WTC11 (cell line): ENCODE measurements around the gene RUFY3. TPM values are rescaled to one million over a fixed set of nuclear protein-coding genes. Genes with fewer than 3 reads are reported as not detected.

Experiments used
- ATAC-seq: fragments of 200-7000 bp; cut with Tn5 transposase; 2 replicates; pipeline ENCODE4 v1.10.0; 2021; ENCODE audit warnings: mild to moderate bottlenecking, moderate library complexity
- CTCF ChIA-PET: fragments of 300-600 bp; sonication (Branson Sonifier 250); formaldehyde crosslinking; loops from one replicate; lab custom pipeline; 2021; ENCODE audit warnings: antibody characterized with exemption; lab: Charles Lee
- POLR2A ChIA-PET: fragments of 350-600 bp; sonication (Branson Sonifier 250); formaldehyde crosslinking; loops from one replicate; lab custom pipeline; 2021; ENCODE audit warnings: antibody characterized with exemption; lab: Charles Lee
- DNase-seq: peaks from one replicate; pipeline ENCODE4 v3.0.0; 2021; ENCODE audit warnings: low spot score
- H3K27ac Mint-ChIP-seq: 2 replicates; pipeline ENCODE4 v1.8.0; 2021; ENCODE audit warnings: mixed read lengths
- H3K27me3 Mint-ChIP-seq: 2 replicates; pipeline ENCODE4 v1.8.0; 2021; ENCODE audit warnings: low read depth, mild to moderate bottlenecking, moderate library complexity, mixed read lengths
- H3K36me3 Mint-ChIP-seq: 2 replicates; pipeline ENCODE4 v1.8.0; 2021; ENCODE audit warnings: mixed read lengths
- H3K4me1 Mint-ChIP-seq: 2 replicates; pipeline ENCODE4 v1.8.0; 2022; ENCODE audit warnings: mixed read lengths
- H3K4me3 Mint-ChIP-seq: 2 replicates; pipeline ENCODE4 v1.8.0; 2021; ENCODE audit warnings: mild to moderate bottlenecking, moderate library complexity, mixed read lengths
- H3K9me3 Mint-ChIP-seq: 2 replicates; pipeline ENCODE4 v1.8.0; 2021; ENCODE audit warnings: mixed read lengths
- CREM ChIP-seq: sonication (generic); formaldehyde crosslinking; IDR thresholded peaks from 2 replicates; pipeline ENCODE4 v1.8.1; 2022; ENCODE audit warnings: mild to moderate bottlenecking, missing genetic modification reagents, moderate library complexity
- EMX1 ChIP-seq: fragments of 250-450 bp; sonication (Bioruptor Pico); IDR thresholded peaks from 2 replicates; pipeline ENCODE4 v1.8.0; 2021; ENCODE audit warnings: mild to moderate bottlenecking
- FOXJ3 ChIP-seq: sonication (generic); formaldehyde crosslinking; IDR thresholded peaks from 2 replicates; pipeline ENCODE4 v1.9.0; 2021; ENCODE audit warnings: missing genetic modification reagents, mild to moderate bottlenecking, borderline replicate concordance
- FOXK1 ChIP-seq: sonication (generic); formaldehyde crosslinking; IDR thresholded peaks from 2 replicates; pipeline ENCODE4 v1.8.0; 2022; ENCODE audit warnings: mild to moderate bottlenecking, moderate library complexity, missing genetic modification reagents
- GTF2I ChIP-seq: fragments of 250-450 bp; sonication (Bioruptor Pico); conservative IDR thresholded peaks from 2 replicates; pipeline ENCODE4 v1.4.0; 2021; ENCODE audit warnings: mild to moderate bottlenecking
- JUN ChIP-seq: sonication (generic); formaldehyde crosslinking; IDR thresholded peaks from 2 replicates; pipeline ENCODE4 v1.8.0; 2023; ENCODE audit warnings: mild to moderate bottlenecking, missing genetic modification reagents
- KAT7 ChIP-seq: sonication (generic); formaldehyde crosslinking; IDR thresholded peaks from 2 replicates; pipeline ENCODE4 v1.8.1; 2023; ENCODE audit warnings: missing genetic modification reagents, mild to moderate bottlenecking, borderline replicate concordance
- MXD4 ChIP-seq: fragments of 250-450 bp; sonication (Bioruptor Pico); IDR thresholded peaks from 2 replicates; pipeline ENCODE4 v1.8.0; 2021; ENCODE audit warnings: mild to moderate bottlenecking, moderate library complexity, borderline replicate concordance
- NFATC4 ChIP-seq: fragments of 250-450 bp; sonication (Bioruptor Pico); IDR thresholded peaks from 2 replicates; pipeline ENCODE4 v1.9.0; 2021; ENCODE audit warnings: mild to moderate bottlenecking
- NR1H2 ChIP-seq: sonication (generic); formaldehyde crosslinking; IDR thresholded peaks from 2 replicates; pipeline ENCODE4 v1.9.0; 2021; ENCODE audit warnings: mild to moderate bottlenecking, moderate library complexity, missing genetic modification reagents
- PRRX2 ChIP-seq: fragments of 250-450 bp; sonication (Bioruptor Pico); IDR thresholded peaks from 2 replicates; pipeline ENCODE4 v1.8.0; 2021; ENCODE audit warnings: mild to moderate bottlenecking
- SOX15 ChIP-seq: fragments of 250-450 bp; sonication (Bioruptor Pico); IDR thresholded peaks from 2 replicates; pipeline ENCODE4 v1.9.0; 2021; ENCODE audit warnings: mild to moderate bottlenecking
- TCF7 ChIP-seq: sonication (generic); formaldehyde crosslinking; IDR thresholded peaks from 2 replicates; pipeline ENCODE4 v1.8.0; 2022; ENCODE audit warnings: mild to moderate bottlenecking, low read depth, missing genetic modification reagents, moderate library complexity
- ZNF416 ChIP-seq: fragments of 250-450 bp; sonication (Bioruptor Pico); IDR thresholded peaks from 2 replicates; pipeline ENCODE4 v1.9.0; 2021; ENCODE audit warnings: mild to moderate bottlenecking, inconsistent platforms
- ZNF671 ChIP-seq: fragments of 250-450 bp; sonication (Bioruptor Pico); IDR thresholded peaks from 2 replicates; pipeline ENCODE4 v1.8.0; 2021; ENCODE audit warnings: mild to moderate bottlenecking
- total RNA-seq: library from RNA; stranded (reverse); gene quantifications from 3 replicates; pipeline ENCODE4 v1.2.3, GENCODE V29; 2021
- TF ChIP-seq, protein P1 (sequence below): fragments of 250-450 bp; sonication (Bioruptor Pico); IDR thresholded peaks from 2 replicates; pipeline ENCODE4 v2.1.2; 2022; ENCODE audit warnings: mild to moderate bottlenecking, moderate library complexity
- TF ChIP-seq, protein P2 (sequence below): sonication (generic); formaldehyde crosslinking; IDR thresholded peaks from 2 replicates; pipeline ENCODE4 v1.8.1; 2023; ENCODE audit warnings: mild to moderate bottlenecking, moderate library complexity, missing genetic modification reagents
- TF ChIP-seq, protein P3 (sequence below): fragments of 250-450 bp; sonication (Bioruptor Pico); IDR thresholded peaks from 2 replicates; pipeline ENCODE4 v1.9.0; 2021; ENCODE audit warnings: mild to moderate bottlenecking
- TF ChIP-seq, protein P4 (sequence below): sonication (generic); formaldehyde crosslinking; IDR thresholded peaks from 2 replicates; pipeline ENCODE4 v1.8.1; 2023; ENCODE audit warnings: mild to moderate bottlenecking, missing genetic modification reagents, moderate library complexity
- TF ChIP-seq, protein P5 (sequence below): fragments of 250-450 bp; sonication (Bioruptor Pico); IDR thresholded peaks from 2 replicates; pipeline ENCODE4 v1.8.0; 2021; ENCODE audit warnings: mild to moderate bottlenecking
- TF ChIP-seq, protein P6 (sequence below): sonication (generic); formaldehyde crosslinking; IDR thresholded peaks from 2 replicates; pipeline ENCODE4 v1.8.1; 2022; ENCODE audit warnings: low read depth, mild to moderate bottlenecking, moderate library complexity, missing genetic modification reagents, borderline replicate concordance

Gene RUFY3
- total RNA-seq, 1 experiment from 2014 or later, result 49.0 TPM

DNA sequence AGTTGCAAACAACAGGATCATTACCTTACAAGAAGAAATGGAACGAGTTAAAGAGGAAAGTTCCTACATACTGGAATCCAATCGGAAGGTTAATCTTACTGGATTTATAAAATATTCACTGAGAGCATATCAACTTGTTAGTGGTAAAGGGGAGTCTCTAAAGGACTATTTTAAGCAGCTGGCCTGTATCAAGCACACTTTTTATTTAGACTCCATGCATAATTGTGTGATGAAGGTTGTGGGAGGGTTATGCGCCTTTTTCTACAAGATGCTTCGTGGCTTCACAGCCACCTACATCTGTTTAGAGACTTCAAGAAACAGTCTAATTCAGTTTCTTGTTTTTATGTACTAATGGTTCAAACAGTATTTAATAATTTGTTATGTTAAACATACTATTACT is 61.3 kb downstream of the RUFY3 start:
- ATAC-seq (no peak), DNase-seq (no peak)
- H3K27ac Mint-ChIP-seq, result no peak overlapping the region
- no peaks in the 10 kb centered on the region for H3K9me3 Mint-ChIP-seq
- H3K36me3 Mint-ChIP-seq, result 0 out of 2 replicates have a peak, but pooled peaks cover 8% of the 10 kb centered on the region
- CTCF ChIA-PET, result no interaction called here
- no peak overlapping the region for H3K4me3 Mint-ChIP-seq
- POLR2A ChIA-PET, result no interaction called here
- no peaks in the 10 kb centered on the region for H3K27me3 Mint-ChIP-seq
- TF ChIP-seq KAT7 (CRISPR knock-in tag) (no peak), PRRX2 (CRISPR knock-in tag) (no peak), JUN (CRISPR knock-in tag) (no peak), CREM (CRISPR knock-in tag) (no peak), SOX15 (CRISPR knock-in tag) (no peak), GTF2I (no peak)
- TF ChIP-seq, protein P1, sequence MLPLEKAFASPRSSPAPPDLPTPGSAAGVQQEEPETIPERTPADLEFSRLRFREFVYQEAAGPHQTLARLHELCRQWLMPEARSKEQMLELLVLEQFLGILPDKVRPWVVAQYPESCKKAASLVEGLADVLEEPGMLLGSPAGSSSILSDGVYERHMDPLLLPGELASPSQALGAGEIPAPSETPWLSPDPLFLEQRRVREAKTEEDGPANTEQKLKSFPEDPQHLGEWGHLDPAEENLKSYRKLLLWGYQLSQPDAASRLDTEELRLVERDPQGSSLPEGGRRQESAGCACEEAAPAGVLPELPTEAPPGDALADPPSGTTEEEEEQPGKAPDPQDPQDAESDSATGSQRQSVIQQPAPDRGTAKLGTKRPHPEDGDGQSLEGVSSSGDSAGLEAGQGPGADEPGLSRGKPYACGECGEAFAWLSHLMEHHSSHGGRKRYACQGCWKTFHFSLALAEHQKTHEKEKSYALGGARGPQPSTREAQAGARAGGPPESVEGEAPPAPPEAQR, result no peak
- no peaks in the 10 kb centered on the region for H3K4me1 Mint-ChIP-seq

DNA sequence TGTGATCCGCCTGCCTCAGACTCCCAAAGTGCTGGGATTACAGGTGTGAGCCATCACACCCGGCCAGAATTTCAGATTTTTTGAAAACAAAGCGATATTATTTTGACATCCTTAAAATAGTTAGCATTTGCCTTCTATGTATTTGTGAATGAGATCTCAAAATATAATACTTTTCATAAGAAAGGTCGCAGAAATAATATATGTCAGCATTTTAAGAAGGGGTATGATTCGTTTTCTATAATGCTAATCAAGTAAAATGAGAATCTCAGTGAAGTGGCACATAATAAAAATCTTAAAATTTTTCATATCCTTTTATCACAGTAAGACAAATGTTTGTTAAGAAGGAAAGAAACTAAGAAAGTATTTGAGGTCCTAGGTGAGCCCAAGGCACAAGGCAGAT is 65.7 kb downstream of the RUFY3 start:
- H3K4me1 Mint-ChIP-seq, result no peaks in the 10 kb centered on the region
- TF ChIP-seq ZNF671 (no peak), FOXK1 (CRISPR knock-in tag) (no peak), FOXJ3 (CRISPR knock-in tag) (no peak)
- TF ChIP-seq, protein P2, sequence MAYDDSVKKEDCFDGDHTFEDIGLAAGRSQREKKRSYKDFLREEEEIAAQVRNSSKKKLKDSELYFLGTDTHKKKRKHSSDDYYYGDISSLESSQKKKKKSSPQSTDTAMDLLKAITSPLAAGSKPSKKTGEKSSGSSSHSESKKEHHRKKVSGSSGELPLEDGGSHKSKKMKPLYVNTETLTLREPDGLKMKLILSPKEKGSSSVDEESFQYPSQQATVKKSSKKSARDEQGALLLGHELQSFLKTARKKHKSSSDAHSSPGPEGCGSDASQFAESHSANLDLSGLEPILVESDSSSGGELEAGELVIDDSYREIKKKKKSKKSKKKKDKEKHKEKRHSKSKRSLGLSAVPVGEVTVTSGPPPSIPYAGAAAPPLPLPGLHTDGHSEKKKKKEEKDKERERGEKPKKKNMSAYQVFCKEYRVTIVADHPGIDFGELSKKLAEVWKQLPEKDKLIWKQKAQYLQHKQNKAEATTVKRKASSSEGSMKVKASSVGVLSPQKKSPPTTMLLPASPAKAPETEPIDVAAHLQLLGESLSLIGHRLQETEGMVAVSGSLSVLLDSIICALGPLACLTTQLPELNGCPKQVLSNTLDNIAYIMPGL, result no peak
- H3K27me3 Mint-ChIP-seq, result no peaks in the 10 kb centered on the region
- no peak overlapping the region for H3K4me3 Mint-ChIP-seq
- no peaks in the 10 kb centered on the region for H3K9me3 Mint-ChIP-seq
- peaks cover 14% of the 10 kb centered on the region; the same call in 1 of the 2 replicates for H3K36me3 Mint-ChIP-seq
- no peak for DNase-seq
- CTCF ChIA-PET, result no interaction called here
- ATAC-seq, result no peak
- no peak overlapping the region for H3K27ac Mint-ChIP-seq
- POLR2A ChIA-PET, result no interaction called here

GRCh38 chr4:70788733-70789132 is 67.0 kb downstream of the RUFY3 start:
- CTCF ChIA-PET, result no interaction called here
- ATAC-seq, result no peak

More at GRCh38 chr4:70788733-70789132, 67.0 kb downstream of the RUFY3 start:
- Mint-ChIP-seq H3K4me3 (no peak overlapping the region), H3K4me1 (no peaks in the 10 kb centered on the region), H3K27me3 (no peaks in the 10 kb centered on the region), H3K27ac (no peak overlapping the region), H3K9me3 (no peaks in the 10 kb centered on the region), H3K36me3 (peaks cover 16% of the 10 kb centered on the region; the same call in 1 of the 2 replicates)
- DNase-seq, result no peak
- TF ChIP-seq NR1H2 (no peak), ZNF416 (CRISPR knock-in tag) (no peak), MXD4 (CRISPR knock-in tag) (no peak), EMX1 (CRISPR knock-in tag) (no peak), TCF7 (no peak), NFATC4 (CRISPR knock-in tag) (no peak)
- TF ChIP-seq, protein P3, sequence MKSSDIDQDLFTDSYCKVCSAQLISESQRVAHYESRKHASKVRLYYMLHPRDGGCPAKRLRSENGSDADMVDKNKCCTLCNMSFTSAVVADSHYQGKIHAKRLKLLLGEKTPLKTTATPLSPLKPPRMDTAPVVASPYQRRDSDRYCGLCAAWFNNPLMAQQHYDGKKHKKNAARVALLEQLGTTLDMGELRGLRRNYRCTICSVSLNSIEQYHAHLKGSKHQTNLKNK (CRISPR knock-in tag), result no peak
- TF ChIP-seq, protein P4, sequence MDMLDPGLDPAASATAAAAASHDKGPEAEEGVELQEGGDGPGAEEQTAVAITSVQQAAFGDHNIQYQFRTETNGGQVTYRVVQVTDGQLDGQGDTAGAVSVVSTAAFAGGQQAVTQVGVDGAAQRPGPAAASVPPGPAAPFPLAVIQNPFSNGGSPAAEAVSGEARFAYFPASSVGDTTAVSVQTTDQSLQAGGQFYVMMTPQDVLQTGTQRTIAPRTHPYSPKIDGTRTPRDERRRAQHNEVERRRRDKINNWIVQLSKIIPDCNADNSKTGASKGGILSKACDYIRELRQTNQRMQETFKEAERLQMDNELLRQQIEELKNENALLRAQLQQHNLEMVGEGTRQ (CRISPR knock-in tag), result no peak
- TF ChIP-seq, protein P2, result no peak
- TF ChIP-seq, protein P5, sequence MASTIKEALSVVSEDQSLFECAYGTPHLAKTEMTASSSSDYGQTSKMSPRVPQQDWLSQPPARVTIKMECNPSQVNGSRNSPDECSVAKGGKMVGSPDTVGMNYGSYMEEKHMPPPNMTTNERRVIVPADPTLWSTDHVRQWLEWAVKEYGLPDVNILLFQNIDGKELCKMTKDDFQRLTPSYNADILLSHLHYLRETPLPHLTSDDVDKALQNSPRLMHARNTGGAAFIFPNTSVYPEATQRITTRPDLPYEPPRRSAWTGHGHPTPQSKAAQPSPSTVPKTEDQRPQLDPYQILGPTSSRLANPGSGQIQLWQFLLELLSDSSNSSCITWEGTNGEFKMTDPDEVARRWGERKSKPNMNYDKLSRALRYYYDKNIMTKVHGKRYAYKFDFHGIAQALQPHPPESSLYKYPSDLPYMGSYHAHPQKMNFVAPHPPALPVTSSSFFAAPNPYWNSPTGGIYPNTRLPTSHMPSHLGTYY, result no peak
- TF ChIP-seq, protein P6, sequence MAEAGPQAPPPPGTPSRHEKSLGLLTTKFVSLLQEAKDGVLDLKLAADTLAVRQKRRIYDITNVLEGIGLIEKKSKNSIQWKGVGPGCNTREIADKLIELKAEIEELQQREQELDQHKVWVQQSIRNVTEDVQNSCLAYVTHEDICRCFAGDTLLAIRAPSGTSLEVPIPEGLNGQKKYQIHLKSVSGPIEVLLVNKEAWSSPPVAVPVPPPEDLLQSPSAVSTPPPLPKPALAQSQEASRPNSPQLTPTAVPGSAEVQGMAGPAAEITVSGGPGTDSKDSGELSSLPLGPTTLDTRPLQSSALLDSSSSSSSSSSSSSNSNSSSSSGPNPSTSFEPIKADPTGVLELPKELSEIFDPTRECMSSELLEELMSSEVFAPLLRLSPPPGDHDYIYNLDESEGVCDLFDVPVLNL (CRISPR knock-in tag), result no peak
- POLR2A ChIA-PET, result no interaction called here
